GM23248 (cell line): ENCODE data around the gene AMBRA1.

ENCODE experiments used
- EZH2 ChIP-seq: fragments of 200-600 bp; sonication (generic); IDR thresholded peaks from 2 replicates; pipeline ENCODE4 v1.6.1; 2018; ENCODE audit warnings: antibody characterized with exemption, mild to moderate bottlenecking; ENCODE audit not compliant: insufficient read depth, poor library complexity, severe bottlenecking
- EZH2phosphoT487 ChIP-seq: fragments of 200-600 bp; sonication (generic); IDR thresholded peaks from 2 replicates; pipeline ENCODE4 v1.6.1; 2018; ENCODE audit warnings: antibody characterized with exemption, moderate library complexity, mild to moderate bottlenecking, low read depth; ENCODE audit not compliant: insufficient read depth

DNA sequence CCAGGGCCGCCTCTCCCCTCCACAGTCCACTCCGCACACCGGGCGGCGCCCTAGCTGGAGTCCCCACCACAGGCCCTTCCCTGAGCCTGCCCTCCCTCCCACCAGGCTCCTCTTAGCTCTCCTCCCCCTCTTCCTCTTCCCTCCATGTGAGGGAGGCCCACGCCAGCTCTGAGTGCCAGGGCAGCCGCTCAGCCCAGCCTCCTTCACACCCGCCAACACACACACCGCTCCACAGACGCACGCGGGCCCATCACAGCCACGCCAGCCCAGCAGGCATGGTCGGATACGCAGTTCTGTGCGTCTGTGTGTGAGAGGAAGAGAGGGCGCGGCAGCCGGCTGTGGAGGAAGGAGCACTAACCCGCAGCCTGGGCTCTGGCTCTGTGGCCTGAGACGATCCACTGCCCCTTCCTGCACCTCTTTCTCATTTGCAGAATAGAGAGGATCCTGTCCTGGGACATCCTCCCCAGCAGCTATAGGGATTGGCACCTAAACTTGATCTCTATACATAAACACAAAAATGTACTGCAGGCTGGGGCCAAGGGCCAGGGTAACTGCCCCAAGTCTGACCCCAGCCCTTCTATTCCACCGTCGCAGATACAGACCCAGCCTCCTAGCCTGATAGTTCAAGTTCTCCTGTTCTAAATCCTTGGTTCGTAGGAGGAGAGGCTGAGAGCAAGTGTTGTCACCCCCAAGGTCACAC is 205.8 kb downstream of the AMBRA1 start:
- TF ChIP-seq EZH2 (no peak), EZH2phosphoT487 (no peak)
